Measurements from ENCODE around the gene MRGPRE. TPM values are rescaled to one million over a fixed set of nuclear protein-coding genes. Genes with fewer than 3 reads are reported as not detected.

Gene MRGPRE
- total RNA-seq, 1 donor from 2014 or later: not detected

DNA sequence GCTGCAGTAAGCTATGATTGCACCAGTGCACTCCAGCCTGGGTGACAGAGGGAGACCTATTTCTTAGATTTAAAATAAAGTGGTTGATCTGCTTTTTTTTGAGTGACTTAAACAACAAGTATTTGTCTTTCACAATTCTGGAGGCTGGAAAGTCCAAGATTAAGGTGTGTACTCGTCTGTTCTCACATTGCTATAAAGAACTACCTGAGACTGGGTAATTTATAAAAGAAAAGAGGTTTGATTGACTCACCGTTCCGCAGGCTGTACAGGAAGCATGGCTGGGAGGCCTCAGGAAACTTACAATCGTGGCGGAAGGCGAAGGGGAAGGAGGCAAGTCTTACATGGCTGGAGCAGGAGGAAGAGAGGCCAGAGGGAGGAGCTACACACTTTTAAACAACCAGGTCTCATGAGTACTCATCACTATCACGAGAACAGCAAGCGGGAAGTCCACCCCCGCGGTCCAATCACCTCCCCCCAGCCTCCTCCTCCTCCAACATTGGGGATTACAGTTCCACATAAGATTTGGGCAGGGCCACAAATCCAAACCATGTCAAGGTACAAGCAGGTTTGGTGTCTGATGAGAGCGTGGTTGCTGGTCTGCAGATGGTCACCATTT is 47.4 kb downstream of the MRGPRE start:
- DNase-seq (ENCODE audit: low spot score in 2 of 2) (no peak), FAIRE-seq (no peak)

DNA sequence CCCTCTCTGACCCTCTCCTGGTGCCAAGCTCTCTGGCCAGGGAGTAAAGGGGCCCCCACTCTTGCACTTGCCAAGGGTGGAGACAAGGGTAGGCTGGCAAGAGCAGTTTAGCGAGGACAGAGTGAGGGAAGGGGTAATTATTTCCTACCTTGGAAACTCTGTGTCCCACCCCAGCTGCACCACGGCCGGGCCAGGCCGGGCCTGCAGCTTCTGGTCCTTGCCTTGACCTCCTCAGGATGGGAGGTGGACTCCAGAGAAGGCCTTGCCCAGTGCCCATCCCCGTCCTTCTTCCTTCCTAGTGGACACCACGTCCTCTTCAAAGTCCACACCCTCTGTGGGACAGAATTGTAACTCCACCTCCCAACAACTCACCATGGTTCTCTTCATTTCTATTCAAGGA is 48.7 kb downstream of the MRGPRE start:
- FAIRE-seq: no peak

DNA sequence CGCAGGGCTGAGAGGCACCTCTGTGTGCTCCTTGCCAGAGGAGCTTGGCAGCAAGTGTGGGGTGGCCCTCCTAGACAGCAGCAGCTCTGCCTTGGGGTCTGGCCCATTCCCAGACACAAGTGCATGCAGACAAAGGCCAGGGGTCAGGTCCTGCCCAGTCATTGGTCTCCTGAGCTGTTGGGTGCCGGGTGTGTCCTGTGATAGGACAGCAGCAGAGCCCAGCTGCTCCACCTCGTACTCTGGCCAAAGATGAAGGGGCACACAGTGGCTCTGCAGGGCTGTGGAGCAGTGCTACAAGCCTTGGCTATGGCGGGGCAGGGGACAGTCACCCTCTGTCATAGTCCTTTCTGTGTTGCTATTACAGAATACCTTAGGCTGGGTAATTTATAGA is 49.8 kb downstream of the MRGPRE start:
- FAIRE-seq: no peak
- no peak for DNase-seq (ENCODE audit: low spot score in 2 of 2)

More for the DNA sequence above, 48.7 kb downstream of the MRGPRE start:
- no peak for DNase-seq (ENCODE audit: low spot score in 2 of 2)

DNA sequence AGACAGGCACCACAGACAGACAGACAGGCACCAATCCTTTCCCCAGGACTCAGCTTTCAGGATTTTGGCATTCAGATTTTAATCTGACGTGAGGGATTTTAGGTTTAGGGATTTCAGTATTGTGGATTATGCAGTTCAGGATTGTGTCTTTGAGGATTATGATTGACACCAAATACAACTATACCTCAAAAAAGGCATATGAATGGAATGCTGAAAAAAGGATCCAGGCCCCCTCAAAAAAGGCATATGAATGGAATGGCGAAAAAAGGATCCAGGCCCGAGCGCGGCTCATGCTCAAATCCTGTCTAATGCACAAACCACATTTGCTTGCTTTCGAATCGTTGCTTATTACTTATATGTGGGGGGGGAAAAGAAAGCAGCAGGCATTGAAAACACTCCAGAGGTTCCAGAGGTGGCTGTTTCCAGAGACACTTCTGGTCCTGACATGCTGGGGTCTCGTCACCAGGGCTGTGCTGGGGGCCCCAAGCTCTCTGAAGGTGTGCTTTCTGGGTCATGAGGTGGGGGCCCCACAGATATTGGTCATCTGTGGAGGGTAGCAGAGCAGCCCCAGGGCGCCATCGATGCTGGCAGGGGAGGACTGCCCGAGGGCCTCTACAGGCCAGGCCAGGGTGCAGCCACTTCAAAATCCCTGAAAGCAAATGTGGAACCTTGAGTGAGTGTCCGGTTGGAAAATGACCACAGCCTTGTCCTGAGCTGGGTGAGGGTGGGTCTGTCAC is 50.3 kb downstream of the MRGPRE start:
- FAIRE-seq (no peak), DNase-seq (ENCODE audit: low spot score in 2 of 2) (no peak)

DNA sequence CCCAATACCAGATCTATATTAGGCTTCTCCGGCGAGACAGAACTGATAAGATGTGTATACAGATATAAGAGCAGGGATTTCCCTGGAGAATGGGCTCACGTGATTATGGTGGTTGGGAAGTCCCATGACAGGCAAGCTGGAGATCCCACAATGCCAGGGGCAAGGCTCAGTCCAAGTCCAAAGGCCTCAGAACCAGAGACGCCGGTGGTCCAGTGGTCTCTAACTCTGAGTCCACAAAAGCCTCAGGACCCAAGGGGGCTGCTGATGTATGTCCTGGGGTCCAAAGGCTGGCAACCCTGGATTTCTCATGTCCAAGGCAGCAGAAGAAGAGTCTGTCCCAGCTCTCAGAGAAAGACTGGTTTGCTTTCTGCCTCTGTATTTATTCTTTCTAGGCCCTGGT is 51.3 kb downstream of the MRGPRE start:
- FAIRE-seq: no peak

DNA sequence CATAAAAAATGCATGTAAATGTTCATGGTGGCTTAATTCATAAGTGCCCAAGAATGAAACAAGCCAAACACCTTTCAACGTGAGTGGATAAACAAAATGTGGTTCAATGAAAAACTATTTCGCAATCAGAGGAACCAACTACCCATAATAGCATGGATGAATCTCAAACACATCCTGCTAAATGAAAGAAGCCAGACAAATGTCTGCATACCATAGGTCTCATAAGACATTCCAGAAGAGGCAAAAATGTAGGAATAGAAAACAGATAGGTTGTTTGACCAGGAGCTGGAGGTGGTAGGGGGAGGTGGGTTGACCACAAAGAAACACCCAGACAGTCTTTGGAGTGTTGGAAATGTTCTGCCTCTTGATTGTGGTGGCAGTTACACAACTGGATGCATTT is 53.9 kb downstream of the MRGPRE start:
- DNase-seq (ENCODE audit: low spot score in 2 of 2): no peak
- FAIRE-seq: no peak

More for the DNA sequence above, 51.3 kb downstream of the MRGPRE start:
- no peak for DNase-seq (ENCODE audit: low spot score in 2 of 2)

DNA sequence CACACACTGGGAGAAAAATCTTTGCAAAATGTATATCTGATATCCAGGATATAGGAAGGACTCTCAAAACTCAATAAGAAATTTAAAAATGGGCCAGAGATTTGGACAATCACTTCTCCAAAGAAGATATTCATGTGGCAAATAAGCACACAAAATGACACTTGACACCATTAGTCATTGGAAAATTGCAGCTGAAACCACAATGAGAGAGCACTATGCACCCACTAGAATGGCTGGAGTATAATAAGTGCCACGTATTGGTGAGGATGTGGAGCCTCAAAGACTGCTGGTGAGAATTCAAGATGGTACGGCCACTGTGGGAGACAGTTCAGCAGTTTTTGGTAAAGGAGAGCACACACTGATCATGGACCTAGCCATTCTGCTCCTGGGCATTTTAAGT is 54.3 kb downstream of the MRGPRE start:
- FAIRE-seq: no peak
- DNase-seq (ENCODE audit: low spot score in 2 of 2): no peak

Other genes starting within 250 kb of the MRGPRE start
- 245 TPM for gene NAP1L4, start 240.1 kb downstream of the MRGPRE start, total RNA-seq
- gene CARS1, start 175.0 kb downstream of the MRGPRE start, total RNA-seq: 33.8 TPM
- 28.9 TPM for gene OSBPL5, start 67.1 kb downstream of the MRGPRE start, total RNA-seq
- gene MRGPRG, start 13.6 kb downstream of the MRGPRE start, total RNA-seq: not detected
- 45.7 TPM for gene ZNF195, start 146.7 kb upstream of the MRGPRE start, total RNA-seq